ENCODE measurements around the gene STS. TPM values are rescaled to one million over a fixed set of nuclear protein-coding genes. Genes with fewer than 3 reads are reported as not detected.
A peak's percentile ranks its signal among the peaks of the same experiment; 100 is the strongest.

Gene STS
- polyA plus RNA-seq, 3 donors, result 3.1 to 7.8 (median 6.3) TPM

DNA sequence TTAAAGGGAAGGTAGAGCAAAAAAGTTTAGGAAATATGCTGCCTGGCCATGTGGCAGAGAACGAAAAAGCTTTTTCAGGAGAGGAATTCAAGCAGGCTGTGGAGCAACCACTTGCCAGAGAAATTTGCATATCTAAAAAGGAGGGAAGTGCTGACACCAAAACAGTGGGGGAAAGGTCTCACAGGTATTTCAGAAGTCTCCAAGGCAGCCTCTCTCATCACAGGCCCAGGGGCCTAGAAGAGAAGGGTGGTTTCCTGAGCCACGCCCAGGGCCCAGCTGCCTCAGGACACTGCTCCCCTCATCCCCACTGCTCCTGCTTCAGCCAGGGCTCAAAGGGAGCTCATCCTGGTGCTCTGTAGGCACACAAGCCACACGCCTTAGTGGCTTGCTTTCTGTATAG, 29.9 kb upstream of the STS start:
- Histone ChIP-seq H3K36me3 (replicated peaks in 1 of 2; ENCODE audit: control insufficient read depth in 1 of 2, insufficient read depth in 2 of 2, low read length in 2 of 2) (peaks cover 0 to 14% of the 10 kb centered on the region in 2 donors), H3K4me2 (replicated peaks; ENCODE audit: extremely low read depth, low read length, poor library complexity, severe bottlenecking) (no peak overlapping the region), H3K27me3 (ENCODE audit: control insufficient read depth in 2 of 2, insufficient read depth in 2 of 2, low read length in 2 of 2) (no peaks in the 10 kb centered on the region), H3K4me1 (ENCODE audit: control insufficient read depth in 1 of 2, insufficient read depth in 2 of 2, low read length in 2 of 2) (no peaks in the 10 kb centered on the region), H3K9ac (ENCODE audit: insufficient read depth, low read length, poor library complexity, severe bottlenecking) (no peak overlapping the region), H3K9me3 (replicated peaks in 1 of 2; ENCODE audit: control insufficient read depth in 1 of 2, insufficient read depth in 1 of 2, low read length in 2 of 2) (no peaks in the 10 kb centered on the region), H4K20me1 (ENCODE audit: insufficient read depth, low read length) (peaks cover 97% of the 10 kb centered on the region), H2AFZ (ENCODE audit: insufficient read depth, low read depth, low read length, poor library complexity, severe bottlenecking) (no peak overlapping the region), H3K4me3 (replicated peaks in 1 of 3; ENCODE audit: low read depth in 2 of 3, low read length in 3 of 3) (no peak overlapping the region), H3K27ac (ENCODE audit: low read depth in 1 of 2, low read length in 2 of 2) (no peak overlapping the region), H3K79me2 (ENCODE audit: insufficient read depth, low read length) (peaks cover 78% of the 10 kb centered on the region)
- TF ChIP-seq, protein P1, sequence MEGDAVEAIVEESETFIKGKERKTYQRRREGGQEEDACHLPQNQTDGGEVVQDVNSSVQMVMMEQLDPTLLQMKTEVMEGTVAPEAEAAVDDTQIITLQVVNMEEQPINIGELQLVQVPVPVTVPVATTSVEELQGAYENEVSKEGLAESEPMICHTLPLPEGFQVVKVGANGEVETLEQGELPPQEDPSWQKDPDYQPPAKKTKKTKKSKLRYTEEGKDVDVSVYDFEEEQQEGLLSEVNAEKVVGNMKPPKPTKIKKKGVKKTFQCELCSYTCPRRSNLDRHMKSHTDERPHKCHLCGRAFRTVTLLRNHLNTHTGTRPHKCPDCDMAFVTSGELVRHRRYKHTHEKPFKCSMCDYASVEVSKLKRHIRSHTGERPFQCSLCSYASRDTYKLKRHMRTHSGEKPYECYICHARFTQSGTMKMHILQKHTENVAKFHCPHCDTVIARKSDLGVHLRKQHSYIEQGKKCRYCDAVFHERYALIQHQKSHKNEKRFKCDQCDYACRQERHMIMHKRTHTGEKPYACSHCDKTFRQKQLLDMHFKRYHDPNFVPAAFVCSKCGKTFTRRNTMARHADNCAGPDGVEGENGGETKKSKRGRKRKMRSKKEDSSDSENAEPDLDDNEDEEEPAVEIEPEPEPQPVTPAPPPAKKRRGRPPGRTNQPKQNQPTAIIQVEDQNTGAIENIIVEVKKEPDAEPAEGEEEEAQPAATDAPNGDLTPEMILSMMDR (IDR thresholded peaks at IDR 0.05), result no peak
- 100% methylated on average over 1 of the region's 3 CpGs for WGBS (ENCODE audit: insufficient coverage)
- no peak overlapping the region for H3K4me3 Mint-ChIP-seq
- H3K27ac Mint-ChIP-seq, result peak overlapping the region in 3 of 7 donors; percentile 54 to 74 (median 67)
- intact Hi-C loops (cut with micrococcal nuclease), result no loop called here
- no peak for DNase-seq
- H3K9me3 Mint-ChIP-seq, result no peaks in the 10 kb centered on the region
- peaks cover 11 to 46% of the 10 kb centered on the region in 2 donors for H3K36me3 Mint-ChIP-seq
- H3K4me1 Mint-ChIP-seq, result peaks cover 7% of the 10 kb centered on the region
- H3K27me3 Mint-ChIP-seq (ENCODE audit: low read depth in 3 of 3), result peaks cover 0 to 3% (median 0%) of the 10 kb centered on the region in 3 donors

DNA sequence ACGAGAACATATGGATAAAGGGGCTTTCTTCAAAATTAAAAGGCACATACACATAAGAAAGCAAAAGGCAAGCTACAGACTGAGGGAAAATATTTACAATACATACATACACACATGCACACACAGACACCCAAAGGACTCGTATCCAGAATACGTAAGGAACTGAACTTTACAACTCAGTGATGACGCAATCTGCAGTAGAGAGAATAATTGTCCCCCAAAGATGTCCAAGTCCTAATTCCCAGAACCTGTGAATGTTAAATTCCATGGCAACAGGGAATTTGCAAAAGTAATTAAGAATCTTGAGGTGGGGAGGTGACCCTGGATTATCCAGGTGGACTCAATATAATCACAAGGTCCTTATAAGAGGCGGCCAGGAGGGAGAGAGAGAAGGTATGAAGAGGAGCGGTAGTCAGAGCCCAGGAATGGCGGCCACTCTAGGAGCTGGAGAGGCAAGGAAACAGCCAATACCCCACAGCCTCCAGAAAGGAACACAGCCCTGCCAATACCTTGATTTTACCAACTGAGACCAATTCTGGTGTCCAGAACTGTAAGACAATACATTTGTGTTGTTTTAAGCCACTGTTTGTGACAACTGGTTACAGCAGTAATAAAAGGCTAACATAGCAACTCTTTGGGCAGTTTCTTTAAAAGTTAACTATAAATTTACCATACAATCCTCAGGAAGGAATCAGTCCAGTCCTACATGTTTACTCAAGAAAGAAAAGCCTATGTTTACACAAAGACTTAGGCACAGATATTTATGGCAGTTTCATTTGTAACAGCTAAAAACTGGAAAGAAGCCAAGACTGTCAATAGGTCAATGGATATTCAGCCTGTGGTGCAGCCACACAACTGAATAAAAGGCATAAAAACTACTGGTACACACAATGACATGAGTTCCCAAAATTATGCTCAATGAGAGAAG, 27.3 kb upstream of the STS start:
- H3K9ac ChIP-seq (ENCODE audit: insufficient read depth, low read length, poor library complexity, severe bottlenecking), result no peak overlapping the region
- H3K9me3 ChIP-seq (replicated peaks in 1 of 2; ENCODE audit: control insufficient read depth in 1 of 2, insufficient read depth in 1 of 2, low read length in 2 of 2), result no peaks in the 10 kb centered on the region
- no peaks in the 10 kb centered on the region for H3K9me3 Mint-ChIP-seq
- H3K27ac ChIP-seq (ENCODE audit: low read depth in 1 of 2, low read length in 2 of 2), result no peak overlapping the region
- H3K36me3 ChIP-seq (replicated peaks in 1 of 2; ENCODE audit: control insufficient read depth in 1 of 2, insufficient read depth in 2 of 2, low read length in 2 of 2), result peaks cover 0 to 14% of the 10 kb centered on the region in 2 donors
- no peak for DNase-seq
- H3K4me1 ChIP-seq (ENCODE audit: control insufficient read depth in 1 of 2, insufficient read depth in 2 of 2, low read length in 2 of 2), result no peaks in the 10 kb centered on the region
- peaks cover 78% of the 10 kb centered on the region for H3K79me2 ChIP-seq (ENCODE audit: insufficient read depth, low read length)
- TF ChIP-seq, protein P1 (IDR thresholded peaks at IDR 0.05), result no peak
- no peak overlapping the region for H3K4me3 ChIP-seq (replicated peaks in 1 of 3; ENCODE audit: low read depth in 2 of 3, low read length in 3 of 3)
- H3K4me2 ChIP-seq (replicated peaks; ENCODE audit: extremely low read depth, low read length, poor library complexity, severe bottlenecking), result no peak overlapping the region
- no CpG with 5 or more reads among the region's 7 CpGs for WGBS (ENCODE audit: insufficient coverage)
- H3K27ac Mint-ChIP-seq, result peak overlapping the region in 1 of 7 donors; percentile 28
- H3K4me1 Mint-ChIP-seq, result peaks cover 7% of the 10 kb centered on the region
- no peaks in the 10 kb centered on the region for H3K27me3 ChIP-seq (ENCODE audit: control insufficient read depth in 2 of 2, insufficient read depth in 2 of 2, low read length in 2 of 2)
- no peak overlapping the region for H2AFZ ChIP-seq (ENCODE audit: insufficient read depth, low read depth, low read length, poor library complexity, severe bottlenecking)
- intact Hi-C loops (cut with micrococcal nuclease), result no loop called here
- peaks cover 7 to 37% of the 10 kb centered on the region in 2 donors for H3K36me3 Mint-ChIP-seq
- no peak overlapping the region for H3K4me3 Mint-ChIP-seq
- H4K20me1 ChIP-seq (ENCODE audit: insufficient read depth, low read length), result peaks cover 98% of the 10 kb centered on the region
- H3K27me3 Mint-ChIP-seq (ENCODE audit: low read depth in 3 of 3), result peaks cover 0 to 3% (median 0%) of the 10 kb centered on the region in 3 donors

Measured in CD14-positive monocyte (primary cell).